Hepatic stellate cell (primary cell): ENCODE data around the gene KDM2A.

Source experiments
- DNase-seq: peaks from one replicate; pipeline ENCODE4 v3.0.0; 2011; ENCODE audit warnings: low spot score

KDM2A gene

DNA sequence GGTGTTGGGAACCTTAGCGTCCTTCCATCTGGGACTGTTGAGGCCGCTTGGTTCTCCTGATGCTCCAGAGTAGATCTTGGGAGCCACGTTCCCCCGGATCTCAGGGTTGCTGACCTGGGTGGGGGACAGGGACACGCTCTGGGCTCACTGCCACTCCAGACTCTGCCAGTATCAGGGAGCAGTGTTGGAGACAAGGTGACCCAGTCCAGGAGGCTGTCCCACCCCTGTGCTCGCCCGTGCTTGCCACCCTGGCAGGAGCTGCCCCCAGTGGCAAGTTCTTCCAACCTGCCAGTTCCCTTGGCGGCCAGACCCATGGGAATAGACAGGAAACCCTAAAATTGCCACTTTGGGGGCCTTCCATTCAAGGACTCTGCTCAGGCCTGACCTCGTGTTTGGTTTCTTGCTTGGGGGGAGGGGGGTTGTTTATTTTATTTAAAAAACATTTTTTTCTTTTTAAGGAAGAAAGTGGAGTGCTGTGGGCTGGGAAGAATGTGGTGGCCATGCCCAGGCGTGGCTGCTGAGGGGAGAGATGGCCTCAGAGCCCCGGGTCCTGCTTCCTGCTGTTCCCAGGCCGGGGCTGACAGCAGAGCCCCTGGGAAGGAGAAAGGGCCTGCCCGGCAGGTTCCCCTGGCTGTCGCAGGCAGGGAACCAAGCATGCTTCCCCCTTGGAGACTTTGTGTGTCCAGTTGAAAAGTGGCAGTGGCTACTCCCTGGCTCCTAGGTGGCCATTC lies 154.4 kb downstream of the KDM2A start:
- peak; percentile 63 for DNase-seq

DNA sequence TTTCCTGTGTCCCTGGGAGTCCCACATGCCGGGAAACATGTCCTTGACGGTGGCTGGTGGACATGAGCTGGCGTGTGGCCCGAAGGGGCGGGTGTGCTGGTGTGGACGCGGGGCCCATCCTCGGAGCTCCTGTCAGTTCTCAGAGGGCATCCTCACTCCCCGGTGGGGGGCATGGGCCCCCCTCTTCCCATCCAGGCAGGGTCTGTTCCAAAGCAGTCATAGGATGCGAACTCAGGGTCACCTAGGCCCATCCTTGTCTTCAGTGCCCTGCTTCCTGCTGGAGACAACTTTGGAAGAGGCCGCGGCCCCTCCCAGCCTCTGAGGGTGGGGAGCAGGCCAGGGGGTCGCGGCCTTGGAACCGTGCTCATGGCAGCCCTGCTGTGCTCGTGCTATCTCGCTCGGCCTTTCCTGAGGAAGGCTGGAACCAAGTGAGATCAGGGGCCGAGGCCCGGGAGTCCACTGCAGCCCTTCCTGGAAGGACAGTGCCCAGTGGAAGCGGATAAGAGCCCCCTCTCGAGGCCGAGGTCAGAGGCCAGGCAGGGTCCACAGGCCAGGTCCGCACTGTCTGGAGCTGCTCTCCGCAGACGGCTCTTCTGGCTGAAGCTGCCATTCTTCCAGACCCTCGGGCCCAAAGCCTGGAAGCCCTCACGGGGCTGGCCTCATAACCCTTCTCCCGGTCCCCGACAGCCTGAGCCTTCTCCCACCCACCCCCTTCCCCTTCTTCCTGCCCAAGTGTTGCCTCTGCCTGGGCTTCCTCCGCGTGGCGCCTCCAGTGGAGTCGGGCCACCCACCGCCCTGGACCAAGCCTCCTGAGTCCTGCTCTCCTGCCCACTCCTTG lies 155.9 kb downstream of the KDM2A start:
- DNase-seq: no peak

DNA sequence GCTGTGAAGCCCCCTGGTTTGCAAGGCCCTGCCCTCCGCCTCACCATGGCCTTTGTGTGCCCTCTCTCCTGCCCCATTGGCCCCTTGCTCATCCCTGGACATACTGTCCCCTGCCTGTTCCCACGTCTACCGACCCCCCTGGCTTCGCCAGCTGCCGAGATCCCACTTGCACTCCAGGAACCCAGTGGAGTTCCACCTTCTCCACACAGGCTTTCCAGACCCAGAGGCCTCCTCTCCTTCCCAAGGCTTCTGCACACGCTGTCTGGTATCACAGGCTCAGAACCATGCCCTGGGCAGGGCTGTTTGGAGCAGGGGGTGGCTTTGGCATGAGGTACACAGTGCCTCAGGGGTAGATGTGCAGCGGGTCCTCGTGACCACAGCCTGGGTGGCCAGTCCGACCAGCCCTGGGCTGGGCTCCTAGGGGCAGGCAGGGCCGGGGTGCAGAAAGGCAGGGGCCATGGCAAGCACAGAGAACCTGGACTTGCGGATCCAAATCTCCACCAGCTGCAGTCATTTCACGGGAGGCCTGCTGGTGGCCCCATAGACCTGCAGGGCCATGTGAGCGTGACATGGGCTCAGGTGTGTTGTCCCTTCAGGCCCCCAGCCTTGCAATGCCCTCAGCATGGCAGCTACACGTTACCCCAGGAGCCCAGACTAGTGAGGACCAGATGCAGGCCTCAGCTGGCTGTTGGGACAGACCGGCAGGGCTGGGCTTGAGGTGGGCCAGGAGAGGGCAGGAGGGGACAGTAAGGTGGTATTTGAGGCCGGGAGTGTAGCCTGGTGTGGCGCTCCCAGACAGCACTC lies 156.7 kb downstream of the KDM2A start:
- no peak for DNase-seq

- DNase-seq: peak; percentile 56
Measured at GRCh38 chr11:67276781-67277230, 157.7 kb downstream of the KDM2A start.

- peak; percentile 86 for DNase-seq
Measured at GRCh38 chr11:67277231-67277961, 158.3 kb downstream of the KDM2A start.

GRCh38 chr11:67278135-67278938 lies 159.3 kb downstream of the KDM2A start:
- no peak for DNase-seq

GRCh38 chr11:67278939-67279588 lies 160.0 kb downstream of the KDM2A start:
- DNase-seq: no peak

GRCh38 chr11:67279589-67280340 lies 160.7 kb downstream of the KDM2A start:
- no peak for DNase-seq

DNA sequence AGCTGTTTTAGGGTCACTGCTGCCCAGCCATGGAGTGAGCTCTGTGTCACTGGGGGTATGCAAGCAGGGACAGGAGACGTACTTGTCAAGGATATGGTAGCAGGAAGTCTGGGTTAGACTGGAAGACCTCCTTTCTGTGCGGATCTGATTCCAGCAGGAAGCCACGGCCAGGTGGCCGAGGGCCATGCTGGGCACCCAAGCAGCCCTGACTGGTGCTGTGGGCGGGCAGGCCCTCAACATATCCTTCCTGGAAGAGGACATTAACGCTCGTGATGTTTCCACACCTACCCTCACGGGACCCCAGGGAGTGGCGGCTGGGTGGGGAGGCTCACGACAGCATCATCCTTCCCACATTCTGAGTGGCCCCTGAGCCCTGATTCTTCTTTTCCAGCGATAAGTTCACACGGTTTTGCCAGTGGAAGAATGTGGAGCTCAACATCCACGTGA lies 161.3 kb downstream of the KDM2A start:
- no peak for DNase-seq

DNA sequence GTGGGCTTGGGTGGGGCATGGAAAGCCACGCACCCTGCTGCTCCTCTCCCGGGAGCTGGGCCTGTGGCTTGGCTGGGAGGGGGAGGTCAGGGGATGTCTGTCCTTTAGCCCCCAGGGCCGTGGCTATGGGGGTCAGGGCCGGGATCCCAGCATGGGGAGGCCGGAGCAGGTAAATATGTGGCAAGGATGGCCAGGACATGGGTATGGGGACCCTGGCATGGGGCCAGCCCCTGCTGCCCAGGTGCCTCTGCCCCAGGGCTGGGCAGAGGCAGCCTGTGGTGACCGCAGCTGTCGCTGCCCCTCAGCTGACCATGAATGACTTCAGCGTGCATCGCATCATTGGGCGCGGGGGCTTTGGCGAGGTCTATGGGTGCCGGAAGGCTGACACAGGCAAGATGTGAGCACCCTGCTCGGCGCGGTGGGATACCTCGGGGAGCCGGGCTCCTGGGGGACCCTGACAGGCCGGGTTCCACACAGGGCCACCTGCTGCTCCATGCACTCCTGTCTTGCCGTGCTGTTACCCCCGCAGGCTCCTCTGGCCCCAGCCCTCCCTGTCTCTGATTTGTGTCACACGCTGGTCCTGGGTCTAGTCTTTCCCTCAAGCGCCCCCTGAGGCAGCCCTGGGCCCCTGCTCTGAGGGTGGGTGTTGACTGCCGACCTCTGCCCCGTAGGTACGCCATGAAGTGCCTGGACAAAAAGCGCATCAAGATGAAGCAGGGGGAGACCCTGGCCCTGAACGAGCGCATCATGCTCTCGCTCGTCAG lies 161.9 kb downstream of the KDM2A start:
- DNase-seq: no peak

DNA sequence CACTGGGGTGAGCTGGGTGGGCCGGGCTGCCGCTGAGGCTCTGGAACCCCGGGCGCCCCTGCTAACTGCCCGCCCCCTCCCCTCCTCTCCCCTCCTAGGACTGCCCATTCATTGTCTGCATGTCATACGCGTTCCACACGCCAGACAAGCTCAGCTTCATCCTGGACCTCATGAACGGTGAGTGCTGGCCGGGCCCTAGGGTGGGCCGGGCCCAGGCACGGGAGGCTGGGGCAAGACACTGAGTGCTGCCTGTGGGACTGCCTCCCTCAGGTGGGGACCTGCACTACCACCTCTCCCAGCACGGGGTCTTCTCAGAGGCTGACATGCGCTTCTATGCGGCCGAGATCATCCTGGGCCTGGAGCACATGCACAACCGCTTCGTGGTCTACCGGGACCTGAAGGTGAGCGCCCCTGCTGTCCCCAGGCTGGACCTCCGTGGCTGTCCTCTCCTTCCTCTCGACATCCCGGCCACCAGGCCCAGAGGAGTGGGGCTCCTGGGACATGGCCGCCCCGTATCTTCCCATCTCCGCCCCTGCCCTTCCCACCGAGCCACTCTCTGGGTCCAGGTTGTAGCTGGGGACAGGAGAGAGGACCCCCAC lies 162.6 kb downstream of the KDM2A start:
- no peak for DNase-seq

GRCh38 chr11:67282155-67282875 lies 163.3 kb downstream of the KDM2A start:
- DNase-seq: no peak

DNA sequence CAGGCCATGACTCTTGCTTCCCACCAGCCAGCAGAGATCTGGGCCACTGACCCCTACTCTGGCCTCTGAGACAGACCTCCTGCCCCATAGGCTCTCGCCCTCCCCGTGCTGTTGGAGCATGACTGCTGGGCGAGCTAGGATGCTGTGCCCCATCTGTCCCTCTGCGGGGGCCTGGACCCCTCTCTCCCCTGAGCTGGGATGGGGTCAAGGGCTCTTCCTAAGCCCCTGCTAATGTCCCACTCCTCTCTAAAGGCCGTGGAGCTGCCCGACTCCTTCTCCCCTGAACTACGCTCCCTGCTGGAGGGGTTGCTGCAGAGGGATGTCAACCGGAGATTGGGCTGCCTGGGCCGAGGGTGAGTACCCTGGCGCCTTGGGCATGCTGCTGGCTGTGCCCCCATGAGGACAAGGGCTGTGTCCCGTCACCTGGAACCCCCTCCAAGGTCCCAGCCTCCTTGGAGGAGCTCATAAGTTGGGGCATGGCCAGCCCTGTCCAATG lies 163.9 kb downstream of the KDM2A start:
- DNase-seq: no peak

- no peak for DNase-seq
Measured at GRCh38 chr11:67283481-67283963, 164.5 kb downstream of the KDM2A start.

DNA sequence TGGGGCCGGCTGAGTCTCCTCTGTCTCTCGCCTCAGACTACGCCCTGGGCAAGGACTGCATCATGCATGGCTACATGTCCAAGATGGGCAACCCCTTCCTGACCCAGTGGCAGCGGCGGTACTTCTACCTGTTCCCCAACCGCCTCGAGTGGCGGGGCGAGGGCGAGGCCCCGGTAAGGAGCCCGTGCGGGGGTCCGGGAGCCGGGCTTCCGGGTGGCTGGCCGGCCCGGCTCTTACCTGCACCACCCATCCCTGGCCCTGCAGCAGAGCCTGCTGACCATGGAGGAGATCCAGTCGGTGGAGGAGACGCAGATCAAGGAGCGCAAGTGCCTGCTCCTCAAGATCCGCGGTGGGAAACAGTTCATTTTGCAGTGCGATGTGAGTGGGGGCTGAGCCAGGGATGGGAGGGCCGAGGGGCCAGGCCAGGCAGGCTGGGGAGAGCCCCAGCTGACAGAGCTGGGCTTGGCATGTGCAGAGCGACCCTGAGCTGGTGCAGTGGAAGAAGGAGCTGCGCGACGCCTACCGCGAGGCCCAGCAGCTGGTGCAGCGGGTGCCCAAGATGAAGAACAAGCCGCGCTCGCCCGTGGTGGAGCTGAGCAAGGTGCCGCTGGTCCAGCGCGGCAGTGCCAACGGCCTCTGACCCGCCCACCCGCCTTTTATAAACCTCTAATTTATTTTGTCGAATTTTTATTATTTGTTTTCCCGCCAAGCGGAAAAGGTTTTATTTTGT lies 165.9 kb downstream of the KDM2A start:
- no peak for DNase-seq
